Measurements from ENCODE around the gene COL28A1.
"Not testable (repeated sequence)": the region's sequence is repeated elsewhere in the genome, so short reads cannot be mapped to it uniquely, and the experiment has no call there.

Gene COL28A1

DNA sequence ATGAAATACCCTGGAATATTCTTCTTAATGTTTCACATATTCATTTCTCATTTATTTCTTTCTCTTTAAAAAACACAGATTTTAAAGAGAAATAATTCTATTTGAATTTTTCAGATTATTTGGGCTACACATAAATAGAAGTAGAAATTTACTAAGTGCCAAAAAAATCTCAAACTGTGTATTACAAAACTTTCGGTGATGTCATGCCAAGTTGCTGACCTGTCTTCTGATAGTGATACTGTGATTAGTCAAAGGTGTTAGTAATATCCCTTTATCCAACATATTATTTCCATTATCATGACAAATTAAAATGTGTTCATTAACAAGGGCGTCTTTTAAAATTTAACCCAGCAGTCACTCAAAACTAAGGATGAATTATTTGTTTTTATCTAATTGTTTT lies 60.1 kb downstream of the COL28A1 start:
- Histone ChIP-seq H3K4me1 (ENCODE audit: insufficient read depth, low read length, severe bottlenecking) (no peaks in the 10 kb centered on the region), H3K9me3 (ENCODE audit: low read length) (no peaks in the 10 kb centered on the region), H3K36me3 (ENCODE audit: insufficient read depth, low read length) (no peaks in the 10 kb centered on the region), H3F3A (ENCODE audit: insufficient read depth, low read length) (no peaks in the 10 kb centered on the region), H3K9me2 (ENCODE audit: low read depth, low read length) (no peaks in the 10 kb centered on the region), H3K9ac (ENCODE audit: low read length) (no peak overlapping the region), H4K20me1 (ENCODE audit: insufficient read depth, low read length) (no peaks in the 10 kb centered on the region), H3K79me2 (ENCODE audit: insufficient read depth, low read length) (no peaks in the 10 kb centered on the region), H3K4me2 (ENCODE audit: low read length) (no peak overlapping the region), H3K27me3 (ENCODE audit: insufficient read depth, low read length) (no peaks in the 10 kb centered on the region), H3K4me3 (ENCODE audit: low read depth, low read length, poor library complexity, severe bottlenecking) (no peak overlapping the region), H3K27ac (ENCODE audit: low read depth, low read length, poor library complexity, severe bottlenecking) (no peak overlapping the region), H2AFZ (ENCODE audit: low read length) (no peak overlapping the region)
- TF ChIP-seq CTCF (IDR thresholded peaks at IDR 0.05; ENCODE audit: low read length) (no peak), EZH2 (IDR thresholded peaks at IDR 0.05; ENCODE audit: borderline replicate concordance, low read length) (no peak)

DNA sequence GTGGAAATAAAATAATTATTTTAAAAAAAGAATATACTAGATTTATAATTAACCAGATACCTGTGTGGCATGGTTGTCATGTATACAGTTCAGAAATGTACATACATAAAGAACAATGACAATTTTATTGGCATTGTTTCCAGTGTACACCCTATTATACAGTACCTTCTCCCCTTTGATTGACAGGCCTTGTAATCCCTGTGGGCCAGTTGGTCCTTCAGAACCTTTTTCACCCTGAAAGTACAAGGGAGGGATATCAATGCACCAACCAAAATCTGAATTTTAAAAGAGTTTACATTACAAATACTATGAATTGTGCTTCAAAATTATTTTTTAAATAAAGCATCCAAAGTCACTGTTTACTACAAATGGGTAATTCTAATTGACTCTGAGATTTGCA lies 61.2 kb downstream of the COL28A1 start:
- Histone ChIP-seq H3K27me3 (ENCODE audit: insufficient read depth, low read length) (no peaks in the 10 kb centered on the region), H3K9ac (ENCODE audit: low read length) (no peak overlapping the region), H3K9me3 (ENCODE audit: low read length) (no peaks in the 10 kb centered on the region), H3K4me3 (ENCODE audit: low read depth, low read length, poor library complexity, severe bottlenecking) (no peak overlapping the region), H4K20me1 (ENCODE audit: insufficient read depth, low read length) (no peaks in the 10 kb centered on the region), H3K27ac (ENCODE audit: low read depth, low read length, poor library complexity, severe bottlenecking) (no peak overlapping the region), H3F3A (ENCODE audit: insufficient read depth, low read length) (no peaks in the 10 kb centered on the region), H3K4me2 (ENCODE audit: low read length) (no peak overlapping the region), H3K79me2 (ENCODE audit: insufficient read depth, low read length) (no peaks in the 10 kb centered on the region), H3K9me2 (ENCODE audit: low read depth, low read length) (no peaks in the 10 kb centered on the region), H3K4me1 (ENCODE audit: insufficient read depth, low read length, severe bottlenecking) (no peaks in the 10 kb centered on the region), H3K36me3 (ENCODE audit: insufficient read depth, low read length) (no peaks in the 10 kb centered on the region), H2AFZ (ENCODE audit: low read length) (no peak overlapping the region)
- TF ChIP-seq CTCF (IDR thresholded peaks at IDR 0.05; ENCODE audit: low read length) (no peak), EZH2 (IDR thresholded peaks at IDR 0.05; ENCODE audit: borderline replicate concordance, low read length) (no peak)

GRCh38 chr7:7464991-7465765 lies 70.5 kb downstream of the COL28A1 start:
- not testable (repeated sequence) for H3K9me3 ChIP-seq (ENCODE audit: low read length); H2AFZ ChIP-seq (ENCODE audit: low read length); H4K20me1 ChIP-seq (ENCODE audit: insufficient read depth, low read length); H3F3A ChIP-seq (ENCODE audit: insufficient read depth, low read length); H3K4me1 ChIP-seq (ENCODE audit: insufficient read depth, low read length, severe bottlenecking); H3K27me3 ChIP-seq (ENCODE audit: insufficient read depth, low read length); H3K79me2 ChIP-seq (ENCODE audit: insufficient read depth, low read length); H3K36me3 ChIP-seq (ENCODE audit: insufficient read depth, low read length); H3K9me2 ChIP-seq (ENCODE audit: low read depth, low read length); H3K4me2 ChIP-seq (ENCODE audit: low read length); H3K9ac ChIP-seq (ENCODE audit: low read length); H3K4me3 ChIP-seq (ENCODE audit: low read depth, low read length, poor library complexity, severe bottlenecking); H3K27ac ChIP-seq (ENCODE audit: low read depth, low read length, poor library complexity, severe bottlenecking)

GRCh38 chr7:7454000-7454399 lies 81.7 kb downstream of the COL28A1 start:
- H3K4me2 ChIP-seq (ENCODE audit: low read length), result no peak overlapping the region
- no peaks in the 10 kb centered on the region for H3K79me2 ChIP-seq (ENCODE audit: insufficient read depth, low read length)
- no peak overlapping the region for H3K9ac ChIP-seq (ENCODE audit: low read length)
- H3F3A ChIP-seq (ENCODE audit: insufficient read depth, low read length), result no peaks in the 10 kb centered on the region
- H3K27ac ChIP-seq (ENCODE audit: low read depth, low read length, poor library complexity, severe bottlenecking), result no peak overlapping the region
- no peak overlapping the region for H2AFZ ChIP-seq (ENCODE audit: low read length)
- no peaks in the 10 kb centered on the region for H3K27me3 ChIP-seq (ENCODE audit: insufficient read depth, low read length)
- no peak for TF ChIP-seq EZH2 (IDR thresholded peaks at IDR 0.05; ENCODE audit: borderline replicate concordance, low read length)
- no peak for TF ChIP-seq CTCF (IDR thresholded peaks at IDR 0.05; ENCODE audit: low read length)
- H3K36me3 ChIP-seq (ENCODE audit: insufficient read depth, low read length), result no peaks in the 10 kb centered on the region
- H3K4me1 ChIP-seq (ENCODE audit: insufficient read depth, low read length, severe bottlenecking), result no peaks in the 10 kb centered on the region
- H4K20me1 ChIP-seq (ENCODE audit: insufficient read depth, low read length), result no peaks in the 10 kb centered on the region
- H3K9me3 ChIP-seq (ENCODE audit: low read length), result peaks cover 1% of the 10 kb centered on the region; the same call in 1 of the 2 replicates
- H3K4me3 ChIP-seq (ENCODE audit: low read depth, low read length, poor library complexity, severe bottlenecking), result no peak overlapping the region
- H3K9me2 ChIP-seq (ENCODE audit: low read depth, low read length), result no peaks in the 10 kb centered on the region

Measured in OCI-LY1 (cell line).